Dendritic cell treated with granulocyte-macrophage colony-stimulating factor and Interleukin-4, amounts not matched to agents 40 ng/mL and 50 ng/mL, for 4 days (primary cell): Measurements from ENCODE around the gene ABCG5.

Experiments
- H3K27ac Mint-ChIP-seq: one replicate; pipeline ENCODE4 v1.8.0; 2022; ENCODE audit warnings: mild to moderate bottlenecking, mixed read lengths
- H3K27me3 Mint-ChIP-seq: one replicate; pipeline ENCODE4 v1.8.0; 2022; ENCODE audit warnings: mild to moderate bottlenecking, mixed read lengths
- H3K36me3 Mint-ChIP-seq: one replicate; pipeline ENCODE4 v1.8.0; 2022; ENCODE audit warnings: low read depth, mixed read lengths
- H3K4me1 Mint-ChIP-seq: one replicate; pipeline ENCODE4 v1.8.0; 2022; ENCODE audit warnings: low read depth, mixed read lengths
- H3K4me3 Mint-ChIP-seq: one replicate; pipeline ENCODE4 v1.8.0; 2022; ENCODE audit warnings: mild to moderate bottlenecking, moderate library complexity, mixed read lengths
- H3K9me3 Mint-ChIP-seq: one replicate; pipeline ENCODE4 v1.8.0; 2022; ENCODE audit warnings: mixed read lengths
- intact Hi-C: fragments of 100-400 bp; cut with micrococcal nuclease; formaldehyde crosslinking; loops from one replicate; pipeline ENCODE4 v1.15.0; 2022

ABCG5 gene

DNA sequence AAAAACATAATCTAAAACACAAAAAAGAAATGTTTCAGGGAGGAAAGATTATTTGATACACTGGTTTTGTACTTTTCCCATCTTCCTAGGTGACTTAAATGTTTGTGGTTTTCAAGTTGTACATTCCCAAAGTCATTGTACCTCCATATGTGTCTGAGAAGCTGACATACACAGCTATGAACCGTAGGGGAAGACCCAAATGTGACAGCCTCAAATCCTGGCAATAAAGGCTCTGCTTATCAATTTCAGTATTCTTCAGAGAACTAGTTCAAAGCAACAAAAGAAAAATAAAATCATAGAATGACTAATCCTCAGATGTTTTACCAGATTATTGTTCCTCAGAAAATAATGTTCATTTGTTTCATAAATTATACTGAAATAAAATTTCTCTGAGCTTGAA is 62.3 kb downstream of the ABCG5 start:
- Mint-ChIP-seq H3K9me3 (no peaks in the 10 kb centered on the region), H3K4me3 (no peak overlapping the region), H3K27me3 (no peaks in the 10 kb centered on the region), H3K36me3 (peaks cover 6% of the 10 kb centered on the region), H3K27ac (no peak overlapping the region), H3K4me1 (peaks cover 12% of the 10 kb centered on the region)
- intact Hi-C loops, result no loop called here

DNA sequence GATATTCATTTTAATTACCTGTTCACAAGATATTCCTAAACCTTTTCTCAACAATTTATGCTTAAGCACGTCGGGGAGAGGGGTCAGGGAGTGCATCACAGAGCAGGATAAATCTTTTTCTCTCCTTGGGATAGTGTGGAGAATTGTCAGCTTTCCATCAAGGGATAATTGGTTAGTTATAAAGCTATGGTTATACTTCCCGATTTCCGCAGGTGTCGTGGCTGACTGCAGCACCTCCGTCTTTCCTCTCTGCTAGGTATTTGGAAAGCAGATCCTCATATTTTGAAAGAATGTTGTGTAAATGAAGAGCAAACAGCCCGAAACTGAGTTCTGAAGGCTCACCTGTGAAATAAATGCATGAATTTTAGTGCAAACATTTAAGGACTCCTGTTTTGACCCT is 64.0 kb downstream of the ABCG5 start:
- Mint-ChIP-seq H3K4me3 (peak overlapping the region; percentile 98), H3K9me3 (no peaks in the 10 kb centered on the region), H3K27ac (peak overlapping the region; percentile 95), H3K4me1 (peaks cover 12% of the 10 kb centered on the region), H3K36me3 (peaks cover 6% of the 10 kb centered on the region), H3K27me3 (peaks cover 3% of the 10 kb centered on the region)
- intact Hi-C loops, result loop anchor here (5.0 kb wide), 1 partner anchor 223 kb away; the partner anchor contains the start of gene LRPPRC

DNA sequence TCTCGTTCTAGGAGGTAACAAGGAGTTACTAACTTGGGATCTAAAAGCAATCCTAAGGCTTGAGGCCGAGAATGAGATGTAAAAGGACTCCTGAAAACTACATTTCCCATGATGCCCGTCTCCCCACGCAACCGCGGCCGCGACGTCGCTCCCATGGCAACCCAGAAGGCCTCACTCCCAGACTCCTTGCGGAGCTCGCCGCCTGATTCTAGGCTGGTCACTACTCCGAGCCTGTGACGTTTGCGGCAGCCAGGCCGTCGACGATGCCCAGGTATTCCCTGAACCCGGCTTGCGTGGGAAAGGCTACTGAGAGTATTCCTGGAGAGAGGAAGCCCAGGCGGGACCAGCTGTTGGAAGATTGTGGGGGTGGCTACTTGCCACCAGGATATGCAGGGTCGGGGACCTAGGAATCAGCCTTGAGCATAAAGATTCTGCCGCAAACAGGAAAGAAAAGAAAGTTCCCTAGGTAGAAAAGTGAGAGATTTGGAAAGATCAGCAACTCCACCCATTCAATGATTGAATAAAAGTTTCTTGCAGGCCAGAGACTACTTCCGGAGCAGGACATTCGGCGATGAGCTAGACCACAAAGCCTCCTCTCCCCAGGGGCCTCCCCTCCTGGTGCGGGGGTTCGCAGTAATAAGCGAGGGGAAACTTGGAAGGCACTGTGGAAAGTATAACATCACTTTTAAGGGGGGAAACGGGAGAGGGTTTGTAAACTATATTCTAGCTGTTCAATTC is 64.6 kb downstream of the ABCG5 start, which contains the start of gene DYNC2LI1:
Gene DYNC2LI1 (plus strand): TSS at position 164 of the 738 bp plus-strand sequence. CDS start 100 bp downstream, at position 264.
- H3K9me3 Mint-ChIP-seq, result no peaks in the 10 kb centered on the region
- H3K27me3 Mint-ChIP-seq, result peaks cover 3% of the 10 kb centered on the region
- peaks cover 12% of the 10 kb centered on the region for H3K4me1 Mint-ChIP-seq
- intact Hi-C loops, result loop anchor here (5.0 kb wide), 1 partner anchor 223 kb away; the partner anchor contains the start of gene LRPPRC
- H3K4me3 Mint-ChIP-seq, result peak within 1 kb of the TSS; percentile 98
- peak within 1 kb of the TSS; percentile 95 for H3K27ac Mint-ChIP-seq
- peaks cover 6% of the 10 kb centered on the region for H3K36me3 Mint-ChIP-seq

DNA sequence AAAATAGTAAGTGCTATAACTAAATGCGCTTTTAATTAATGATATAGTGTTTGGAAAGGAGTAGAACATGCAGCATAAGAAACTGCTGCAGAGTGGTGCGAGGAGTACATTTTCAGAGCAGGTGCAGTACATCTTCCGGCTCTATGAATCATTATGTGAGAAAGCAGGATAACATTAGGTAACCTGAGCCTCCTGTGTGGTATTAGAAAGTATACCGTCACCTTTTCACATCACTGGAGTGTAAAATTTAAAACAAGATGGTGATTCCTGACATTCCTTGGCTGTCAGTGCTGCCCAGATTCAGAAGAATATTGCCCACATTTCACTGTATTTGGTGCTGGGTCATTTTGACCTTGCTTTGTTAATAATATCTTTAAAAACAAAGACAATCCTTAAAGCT is 72.6 kb downstream of the ABCG5 start:
- intact Hi-C loops, result no loop called here
- no peaks in the 10 kb centered on the region for H3K4me1 Mint-ChIP-seq
- H3K27me3 Mint-ChIP-seq, result peaks cover 3% of the 10 kb centered on the region
- no peaks in the 10 kb centered on the region for H3K36me3 Mint-ChIP-seq
- no peak overlapping the region for H3K4me3 Mint-ChIP-seq
- no peaks in the 10 kb centered on the region for H3K9me3 Mint-ChIP-seq
- no peak overlapping the region for H3K27ac Mint-ChIP-seq

DNA sequence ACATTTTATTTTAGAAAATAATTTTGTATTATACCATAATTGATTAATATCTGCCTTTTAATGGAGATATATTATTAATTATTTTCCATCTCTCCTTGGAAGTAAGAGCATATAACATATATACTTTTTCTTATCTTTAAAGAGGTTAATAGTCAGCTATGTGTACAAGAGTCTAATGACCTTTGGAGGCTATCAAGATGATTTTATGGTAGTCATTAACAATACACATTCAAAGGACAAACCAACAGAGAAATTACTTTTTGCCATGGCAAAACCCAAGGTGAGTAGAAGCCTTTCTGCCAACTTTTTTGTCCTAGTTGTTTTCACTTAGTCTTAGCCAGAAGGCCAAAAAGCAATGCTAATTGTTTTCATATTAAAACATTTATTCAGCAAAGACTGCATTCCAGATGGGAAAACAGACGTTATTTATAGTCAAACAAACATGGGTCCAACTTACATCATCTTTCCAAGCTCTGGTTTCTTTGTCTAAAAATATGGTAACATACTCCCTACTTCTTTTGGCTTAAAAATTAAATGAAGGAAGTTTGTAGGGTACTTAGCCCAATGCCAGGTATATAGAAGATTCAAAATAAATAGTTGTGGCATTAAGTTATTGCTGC is 74.4 kb downstream of the ABCG5 start:
- Mint-ChIP-seq H3K27ac (no peak overlapping the region), H3K4me3 (no peak overlapping the region), H3K4me1 (no peaks in the 10 kb centered on the region), H3K36me3 (no peaks in the 10 kb centered on the region), H3K27me3 (no peaks in the 10 kb centered on the region), H3K9me3 (no peaks in the 10 kb centered on the region)
- intact Hi-C loops, result no loop called here

DNA sequence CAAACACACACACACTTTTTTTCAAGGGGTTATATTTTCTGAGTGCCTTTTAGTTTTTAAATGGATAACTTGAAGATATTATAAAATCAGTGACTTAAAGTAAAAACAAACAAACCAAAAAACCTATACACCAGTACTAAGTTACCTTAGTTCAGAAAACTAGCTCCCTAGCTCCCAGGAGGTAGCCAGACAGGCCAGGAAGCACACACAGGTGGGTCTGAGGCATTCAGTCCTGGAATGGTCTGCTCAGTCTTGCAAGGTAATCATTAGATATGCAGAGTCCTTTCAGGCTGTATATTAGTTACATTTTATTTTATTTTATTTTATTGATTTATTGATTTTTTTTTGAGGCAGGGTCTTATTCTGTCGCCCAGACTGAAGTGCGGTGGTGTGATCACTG is 75.5 kb downstream of the ABCG5 start:
- Mint-ChIP-seq H3K36me3 (no peaks in the 10 kb centered on the region), H3K4me3 (no peak overlapping the region), H3K9me3 (no peaks in the 10 kb centered on the region), H3K4me1 (no peaks in the 10 kb centered on the region), H3K27me3 (no peaks in the 10 kb centered on the region), H3K27ac (no peak overlapping the region)
- intact Hi-C loops, result no loop called here
